ENCODE measurements around the gene ATG12.

ATG12 gene

DNA sequence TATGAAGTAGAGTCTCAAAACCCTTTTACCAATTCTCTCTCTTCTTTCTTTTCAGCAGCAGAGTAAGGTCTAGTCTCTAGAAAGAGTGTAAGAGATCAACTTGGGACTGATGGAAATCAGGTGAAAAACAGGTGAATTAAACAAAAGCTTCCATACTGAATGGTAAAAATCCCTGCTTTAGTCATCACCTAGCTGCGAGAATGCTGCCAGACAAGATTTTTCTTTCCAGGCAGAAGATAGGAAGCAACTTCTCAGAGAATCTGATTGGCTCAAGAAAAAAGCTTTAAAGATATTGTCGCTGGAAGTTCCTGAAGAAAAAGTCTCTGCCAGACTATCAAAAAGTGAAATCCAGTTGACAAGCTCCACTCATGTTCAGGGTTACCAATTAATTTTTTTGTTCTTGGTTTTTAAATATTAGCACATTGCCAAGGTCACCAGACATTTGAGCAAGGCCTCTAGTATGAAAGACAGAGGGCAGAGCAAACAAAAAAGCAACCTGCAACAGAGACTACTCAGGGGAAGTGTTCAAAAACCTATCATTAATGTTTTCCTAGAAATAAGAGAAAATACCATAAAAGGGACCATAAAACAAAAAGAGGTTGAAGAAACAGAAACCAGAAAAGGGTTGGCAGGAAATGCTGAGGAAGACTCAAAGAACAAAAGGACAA lies 34.2 kb downstream of the ATG12 start:
- DNase-seq = no peak

DNA sequence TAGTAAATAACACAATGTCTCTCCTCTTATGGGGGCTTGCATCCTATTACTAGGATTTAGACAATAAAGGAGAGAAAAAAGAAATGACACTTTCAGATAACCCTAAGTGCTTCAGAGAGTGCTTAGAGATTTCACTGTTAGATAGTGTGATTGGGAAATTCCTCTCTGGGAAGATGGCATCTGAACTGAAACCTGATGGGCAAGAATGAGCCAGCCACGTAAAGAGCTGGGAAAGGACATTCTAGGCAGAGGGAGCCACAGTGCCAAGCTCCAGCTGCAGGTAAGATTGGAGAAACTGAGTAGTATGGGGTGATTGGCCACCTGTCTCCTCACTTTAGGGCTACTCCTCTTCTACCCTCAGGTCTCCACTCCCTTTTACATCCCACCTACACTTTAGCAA lies 39.4 kb downstream of the ATG12 start:
- DNase-seq = no peak

GRCh38 chr5:115801152-115801551 lies 40.2 kb downstream of the ATG12 start:
- no peak for DNase-seq

GRCh38 chr5:115800108-115800507 lies 41.3 kb downstream of the ATG12 start:
- no peak for DNase-seq

GRCh38 chr5:115798252-115798651 lies 43.1 kb downstream of the ATG12 start:
- no peak for DNase-seq

DNA sequence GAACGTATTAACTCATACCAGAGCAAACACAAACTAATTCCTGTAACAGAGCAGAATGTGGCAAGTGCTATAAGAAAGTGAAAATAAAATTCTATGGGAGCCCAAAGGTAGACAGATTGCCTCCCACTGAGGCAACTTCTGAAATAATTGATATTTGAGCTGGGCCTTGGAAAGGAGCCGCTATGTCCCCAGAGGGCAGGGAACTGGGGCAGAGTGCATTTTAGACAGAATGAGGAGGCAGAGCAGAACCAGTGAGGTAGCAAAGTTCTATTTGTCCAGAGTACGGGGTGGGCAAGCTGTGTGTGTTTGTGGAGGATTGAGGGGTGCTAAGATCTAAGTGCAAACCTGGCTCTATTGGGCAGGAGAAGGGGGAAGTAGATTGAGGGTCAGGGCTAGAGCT lies 44.7 kb downstream of the ATG12 start:
- DNase-seq = no peak

DNA sequence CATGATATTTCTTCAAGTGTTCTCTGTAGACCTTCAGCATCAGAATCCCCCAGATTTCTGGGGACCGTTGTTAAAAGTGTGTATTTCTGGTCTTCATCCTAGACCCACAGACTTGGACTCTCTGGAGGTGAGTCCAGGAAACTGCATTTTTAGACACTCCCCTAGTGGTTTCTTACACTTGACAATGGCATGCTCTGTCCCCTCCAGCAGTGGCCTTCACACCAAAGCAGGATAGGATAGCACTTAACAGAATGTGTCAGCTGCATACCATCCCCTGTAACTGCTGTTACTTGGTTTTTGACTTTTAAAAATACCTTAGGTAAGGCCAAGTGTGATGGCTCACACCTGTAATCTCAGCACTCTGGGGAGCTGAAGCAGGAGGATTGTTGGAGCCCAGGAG lies 45.7 kb downstream of the ATG12 start:
- DNase-seq = no peak

- DNase-seq = no peak
Observed at GRCh38 chr5:115788440-115788839, 52.9 kb downstream of the ATG12 start.

GRCh38 chr5:115787426-115787825 lies 53.9 kb downstream of the ATG12 start:
- DNase-seq = no peak

DNA sequence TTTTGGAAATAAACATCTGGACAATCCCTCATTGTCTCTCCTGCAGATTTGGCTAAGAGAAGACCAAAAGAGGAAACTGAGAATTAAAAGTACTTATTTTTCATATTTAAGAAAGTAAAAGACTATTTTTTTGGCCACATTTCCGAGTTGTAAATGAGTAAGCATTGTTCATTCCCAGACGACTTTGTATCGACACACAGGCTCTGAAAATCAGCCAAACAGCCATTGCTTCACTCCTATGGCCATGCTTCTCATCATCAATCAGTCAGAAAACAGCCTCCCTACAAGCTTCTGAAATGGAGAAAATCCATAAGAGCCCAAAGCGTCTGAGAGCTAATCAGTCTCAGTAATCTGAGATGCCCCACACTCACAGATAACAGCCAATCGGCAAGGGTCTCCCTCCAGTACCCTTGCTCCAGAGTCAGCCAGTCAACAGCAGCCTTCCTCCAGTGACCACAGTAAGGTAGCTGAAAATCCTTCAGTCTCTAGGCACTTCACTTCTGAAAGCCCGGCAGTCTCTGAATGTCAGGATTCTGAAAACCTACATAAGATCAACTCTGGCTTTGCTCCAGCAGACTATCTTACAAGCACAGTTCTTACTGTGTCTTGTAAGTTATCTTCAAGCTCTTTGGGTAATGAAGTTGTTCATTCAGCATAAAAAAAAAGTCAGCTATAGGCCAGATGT lies 55.8 kb downstream of the ATG12 start:
- no peak for DNase-seq

- no peak for DNase-seq
Observed at GRCh38 chr5:115778417-115778816, 62.9 kb downstream of the ATG12 start.
